NCI-H2081 treated with DMSO at 0.1 percent for 48 hours (cell line): Measurements from ENCODE around the gene LAMA2.

Experiments used
- DNase-seq: peaks from one replicate; lab custom pipeline; 2025; lab: John Stamatoyannopoulos, UW

Gene LAMA2

DNA sequence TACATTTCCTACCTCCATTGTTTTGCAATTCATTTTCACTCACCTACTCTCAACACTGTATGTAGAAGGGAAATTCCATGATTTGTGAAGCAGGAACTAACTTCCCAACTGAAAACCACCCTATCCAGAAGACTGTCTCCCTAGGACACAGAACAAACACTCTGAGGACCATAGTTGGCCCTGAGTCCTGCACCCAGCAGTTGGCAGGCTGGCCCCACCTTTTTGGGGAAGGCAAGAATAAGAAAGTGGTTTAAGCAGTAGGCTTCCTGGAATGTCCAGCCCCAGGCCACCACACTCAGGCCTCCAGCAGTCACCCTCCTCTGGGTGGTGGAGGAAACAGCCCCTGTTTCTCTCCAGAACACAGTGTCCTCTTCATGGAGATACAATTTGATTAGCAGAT is 568.2 kb downstream of the LAMA2 start:
- no peak for DNase-seq

DNA sequence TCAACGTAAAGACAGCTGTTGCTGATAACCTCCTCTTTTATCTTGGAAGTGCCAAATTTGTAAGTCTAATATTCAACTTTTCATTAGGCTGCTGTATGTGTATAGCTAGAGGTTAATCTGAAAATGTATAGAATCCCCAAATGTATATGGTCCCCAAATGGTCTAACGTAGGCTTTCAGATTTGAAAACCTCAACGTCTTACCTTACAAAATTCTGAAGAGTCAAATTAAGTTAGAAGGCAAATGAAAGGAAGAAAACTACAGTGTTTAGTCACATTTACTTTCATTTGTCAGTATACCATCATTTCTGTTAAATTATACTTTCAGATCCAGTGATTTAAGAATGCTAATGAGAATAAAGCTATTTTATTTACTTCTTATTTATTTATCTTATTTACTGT is 570.1 kb downstream of the LAMA2 start:
- DNase-seq = no peak

DNA sequence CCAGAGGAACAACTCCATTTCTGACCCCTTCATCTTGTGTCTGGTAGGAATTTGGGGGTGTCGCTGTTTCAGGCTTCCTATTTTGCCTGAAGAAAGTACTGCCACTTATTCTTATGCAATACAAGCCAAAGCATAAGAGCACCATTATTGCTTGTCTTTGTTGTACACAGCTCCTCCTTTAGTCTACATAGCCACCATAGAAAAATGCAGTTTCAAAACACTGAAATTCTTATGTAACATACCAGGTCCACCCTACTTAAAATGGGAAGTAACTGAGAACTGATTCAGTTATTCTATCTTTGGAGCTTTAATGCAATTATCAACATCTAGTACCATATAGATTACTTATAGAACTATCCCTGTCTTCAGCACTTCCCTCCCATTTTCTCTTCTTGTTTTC is 571.5 kb downstream of the LAMA2 start:
- no peak for DNase-seq

DNA sequence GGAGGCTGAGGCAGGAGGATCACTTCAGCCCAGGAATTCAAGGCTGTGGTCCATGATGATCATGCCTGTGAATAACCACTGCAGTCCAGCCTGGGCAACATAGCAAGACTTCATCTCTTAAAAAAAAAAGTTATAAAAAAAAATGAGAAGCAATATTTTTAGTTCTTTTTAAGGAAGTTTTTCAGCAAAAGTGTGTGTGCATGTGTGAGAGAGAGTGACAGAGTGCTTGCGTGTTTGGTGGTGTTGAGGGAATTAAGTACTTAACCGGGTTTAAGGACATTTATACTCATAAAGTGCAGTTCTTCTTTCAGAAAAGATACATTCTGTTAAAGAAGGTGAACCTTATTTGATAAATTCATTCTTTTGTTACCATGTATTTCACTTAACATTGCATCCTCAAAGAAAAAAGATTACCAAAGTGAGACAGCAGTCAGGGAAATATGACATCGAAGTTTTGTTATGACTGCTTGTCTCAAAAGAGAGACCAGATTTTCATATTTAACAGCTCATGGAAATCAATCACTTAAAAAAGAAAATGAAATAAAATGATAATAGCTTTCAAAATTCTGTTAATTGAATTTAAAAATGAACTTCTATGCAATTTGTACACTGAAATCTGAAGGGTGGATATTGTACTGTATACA is 572.3 kb downstream of the LAMA2 start:
- no peak for DNase-seq

DNA sequence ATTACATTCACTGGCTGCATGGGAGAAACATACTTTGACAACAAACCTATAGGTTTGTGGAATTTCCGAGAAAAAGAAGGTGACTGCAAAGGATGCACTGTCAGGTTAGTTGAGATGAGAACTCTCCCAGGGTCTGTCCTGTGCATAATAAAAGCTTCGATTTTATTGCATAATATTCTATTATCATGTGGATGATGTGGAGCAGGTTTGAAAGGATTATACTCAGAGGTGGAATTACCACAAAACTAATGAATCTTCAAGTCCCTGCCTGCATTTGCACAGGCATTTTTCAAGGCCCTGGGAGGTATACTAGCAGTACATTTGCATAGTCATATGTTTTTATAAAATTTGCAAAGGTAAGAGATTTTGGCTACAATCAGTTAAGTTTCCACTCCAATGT is 577.3 kb downstream of the LAMA2 start:
- DNase-seq = no peak

DNA sequence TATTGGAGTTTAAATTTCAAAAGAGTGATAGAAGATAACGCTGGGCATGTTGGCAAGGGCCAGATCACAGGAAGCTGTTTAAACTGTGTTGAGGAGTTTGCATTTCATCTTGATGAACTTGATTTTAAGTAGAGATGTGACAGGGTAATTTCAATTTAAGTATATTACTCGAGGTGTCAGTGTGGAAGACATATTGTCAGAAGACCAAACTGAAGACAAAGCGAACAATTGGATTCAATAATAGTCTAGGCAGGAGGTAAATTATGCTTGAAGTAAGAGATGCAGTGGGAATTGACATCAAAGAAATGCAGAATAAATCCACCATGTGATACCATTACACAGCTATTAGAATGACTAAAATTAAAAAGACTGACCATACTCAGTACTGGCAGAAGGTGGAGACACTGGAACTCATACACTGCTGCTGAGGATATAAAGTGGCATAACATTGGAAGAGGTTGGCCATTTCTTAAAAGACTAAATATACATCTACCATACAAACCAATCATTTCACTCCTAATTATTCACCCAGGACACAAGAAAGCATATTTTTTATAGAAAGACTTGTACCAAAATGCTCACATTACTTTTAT is 586.2 kb downstream of the LAMA2 start:
- DNase-seq = no peak

DNA sequence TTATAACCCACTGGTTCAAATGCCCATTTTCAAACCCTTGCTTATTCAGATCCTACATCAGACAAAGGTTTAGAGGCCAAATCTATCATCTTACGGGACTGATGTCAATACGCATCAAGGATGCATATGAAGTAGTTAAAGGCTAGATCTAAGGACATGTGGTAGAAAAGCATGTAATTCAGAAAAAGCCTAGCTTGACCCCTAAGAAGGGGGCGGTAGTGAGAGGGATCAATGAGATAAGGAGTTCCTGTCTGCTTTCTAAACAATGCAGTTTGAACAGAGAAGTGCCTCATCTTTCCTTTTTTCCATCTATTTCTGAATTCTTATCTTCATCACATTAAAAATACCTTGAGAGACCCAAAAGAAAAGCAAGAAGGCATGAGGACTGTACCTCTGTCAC is 589.3 kb downstream of the LAMA2 start:
- DNase-seq = no peak

DNA sequence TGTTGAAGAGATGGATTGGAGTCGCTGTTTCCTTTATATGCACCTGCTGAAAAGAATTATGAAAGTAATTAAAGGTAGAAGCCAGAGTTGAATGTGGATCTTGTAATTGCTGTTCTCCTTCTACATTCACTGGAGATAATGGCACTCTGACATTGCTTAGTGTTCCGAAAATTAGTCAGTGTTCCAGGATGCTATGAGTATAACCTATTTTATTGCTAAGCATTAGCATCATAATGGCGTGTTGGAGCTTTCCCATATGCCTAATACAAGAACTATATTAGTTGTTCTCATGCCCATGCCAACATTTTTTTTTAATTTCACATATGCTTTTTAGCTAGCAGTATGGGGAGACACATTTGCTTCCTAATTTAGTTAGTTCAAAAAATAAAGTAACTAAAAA is 590.6 kb downstream of the LAMA2 start:
- DNase-seq = no peak

DNA sequence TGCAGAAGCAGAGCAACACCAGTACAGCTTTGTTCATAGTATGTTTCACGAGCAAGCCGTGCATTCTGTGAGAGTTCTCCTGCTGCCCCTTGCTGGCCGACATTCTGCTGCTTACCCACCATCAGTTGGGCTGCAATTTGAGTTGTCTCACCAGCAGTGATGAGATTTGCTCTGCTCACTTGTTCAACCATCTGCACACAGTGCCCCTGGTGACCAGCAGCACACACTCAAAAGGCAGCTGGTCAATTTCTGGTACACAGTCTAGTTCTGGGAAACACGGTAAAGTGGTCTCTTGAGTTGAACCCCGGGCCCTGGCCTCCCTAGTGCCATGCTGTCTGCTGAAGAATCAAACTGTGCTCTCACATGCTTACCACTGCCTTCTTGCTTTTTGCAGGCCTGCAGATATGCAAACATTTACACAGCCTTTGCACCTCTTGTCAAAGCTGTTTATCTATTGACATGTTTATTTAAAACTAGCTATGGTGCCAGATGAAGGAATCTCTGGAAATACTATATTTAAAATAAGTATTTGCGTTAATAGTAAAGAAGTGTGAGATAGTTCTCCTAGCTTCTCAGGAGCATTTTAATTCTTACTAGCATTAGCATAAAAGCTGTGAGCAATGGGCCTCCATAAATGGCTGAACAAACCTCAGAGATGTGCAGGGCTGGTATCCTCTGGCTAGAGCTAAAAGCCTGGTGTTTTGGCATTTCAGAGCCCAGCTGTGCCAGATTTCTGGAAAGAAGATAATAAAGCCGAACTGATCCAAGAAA is 592.7 kb downstream of the LAMA2 start:
- DNase-seq = no peak

DNA sequence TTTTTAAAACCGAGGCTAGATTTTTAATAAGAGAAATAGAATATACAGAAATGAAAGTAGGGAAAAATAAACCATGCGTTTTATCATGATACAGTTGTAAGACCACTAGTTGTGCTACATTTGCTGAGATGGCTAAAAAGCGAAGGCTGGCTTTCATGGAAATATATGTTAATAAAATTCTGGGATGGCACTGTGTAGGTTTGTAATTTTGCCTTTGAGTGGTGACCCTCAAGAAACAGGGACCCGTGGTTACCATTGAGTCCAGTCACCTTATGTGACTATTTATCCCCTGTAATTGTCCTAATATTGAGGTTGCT is 593.3 kb downstream of the LAMA2 start:
- DNase-seq = no peak

DNA sequence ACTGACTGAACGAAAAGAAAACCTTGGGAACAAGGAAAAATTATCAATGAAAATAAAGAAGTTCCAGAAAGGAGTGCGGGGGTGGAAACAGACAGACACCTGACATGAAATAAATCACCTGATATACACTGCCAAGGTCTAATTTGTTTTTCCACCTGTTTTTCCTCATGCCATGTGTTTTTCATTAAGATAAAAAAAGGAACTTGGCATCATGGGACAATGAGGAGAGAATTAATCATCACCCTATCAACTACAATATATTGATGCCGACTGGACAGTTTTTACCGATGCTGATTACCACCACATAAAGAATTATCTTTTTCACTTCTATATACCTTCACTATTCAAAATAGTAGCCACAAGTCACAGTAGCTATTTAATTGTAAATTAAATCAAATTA is 593.9 kb downstream of the LAMA2 start:
- DNase-seq = no peak

DNA sequence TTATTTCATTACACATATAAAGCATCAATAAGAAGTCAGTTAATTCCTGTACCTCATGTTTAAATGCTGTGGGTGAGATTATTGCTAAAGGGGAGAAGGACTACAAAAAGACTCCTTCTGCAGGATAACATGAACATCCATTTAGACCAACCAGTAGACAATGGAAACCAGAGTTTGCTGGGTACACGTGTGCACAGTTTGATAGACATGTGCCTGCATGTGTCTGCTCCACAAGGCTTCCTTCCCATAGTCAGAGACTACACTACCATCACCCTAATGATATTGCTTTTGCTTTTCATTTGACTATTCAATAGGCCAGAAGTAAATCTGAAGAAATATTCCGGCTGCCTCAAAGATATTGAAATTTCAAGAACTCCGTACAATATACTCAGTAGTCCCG is 595.4 kb downstream of the LAMA2 start:
- no peak for DNase-seq

DNA sequence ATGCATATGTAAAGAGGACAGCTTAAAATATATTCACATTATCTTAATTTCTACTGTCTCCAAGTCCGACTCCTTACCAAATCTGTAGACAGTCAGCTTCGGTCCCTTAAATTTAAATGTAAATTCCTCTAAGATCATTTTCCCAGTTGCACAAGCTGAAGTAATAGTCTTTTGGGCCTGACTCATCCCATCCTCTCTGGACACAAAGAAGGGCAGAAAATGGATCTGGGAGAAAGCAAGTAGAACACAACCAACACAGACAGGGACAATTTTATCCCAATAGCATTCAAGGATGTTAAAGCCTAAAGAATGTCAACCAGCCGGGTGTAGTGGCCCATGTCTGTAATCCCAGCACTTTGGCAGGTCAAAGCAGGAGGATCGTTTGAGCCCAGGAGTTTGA is 598.8 kb downstream of the LAMA2 start:
- DNase-seq = no peak

DNA sequence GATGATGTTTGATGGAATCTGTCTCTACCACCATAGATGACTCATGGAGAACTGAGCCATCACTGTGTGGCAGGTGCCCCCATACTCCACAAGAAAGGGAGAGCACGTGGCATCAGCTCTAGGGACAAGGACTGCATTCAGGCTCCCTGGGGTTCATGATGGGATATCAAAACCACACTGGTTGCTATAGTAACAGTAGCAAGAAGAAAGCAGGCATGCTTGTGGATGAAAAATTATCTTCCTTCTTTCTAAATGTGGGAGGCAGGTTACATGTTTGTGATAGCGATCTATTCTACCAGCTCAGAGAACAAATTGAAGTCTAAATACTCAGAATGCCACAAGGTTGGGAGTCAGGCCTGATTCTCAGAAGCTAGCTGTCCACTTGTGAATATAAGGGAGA is 602.8 kb downstream of the LAMA2 start:
- DNase-seq = no peak

DNA sequence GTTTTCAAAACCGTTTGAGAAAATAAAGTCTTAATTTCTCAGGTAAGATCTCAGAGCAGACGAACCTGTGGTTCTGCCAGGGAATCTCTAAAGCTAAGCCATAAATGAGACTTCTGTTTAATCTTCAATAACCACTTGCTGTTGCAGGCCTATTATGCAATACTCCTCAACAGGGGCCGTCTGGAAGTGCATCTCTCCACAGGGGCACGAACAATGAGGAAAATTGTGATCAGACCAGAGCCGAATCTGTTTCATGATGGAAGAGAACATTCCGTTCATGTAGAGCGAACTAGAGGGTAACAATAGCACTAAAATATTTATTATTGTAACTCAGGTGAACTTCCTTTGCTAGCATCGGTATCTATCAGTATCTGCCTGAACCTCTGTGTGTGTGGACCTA is 603.4 kb downstream of the LAMA2 start:
- no peak for DNase-seq

DNA sequence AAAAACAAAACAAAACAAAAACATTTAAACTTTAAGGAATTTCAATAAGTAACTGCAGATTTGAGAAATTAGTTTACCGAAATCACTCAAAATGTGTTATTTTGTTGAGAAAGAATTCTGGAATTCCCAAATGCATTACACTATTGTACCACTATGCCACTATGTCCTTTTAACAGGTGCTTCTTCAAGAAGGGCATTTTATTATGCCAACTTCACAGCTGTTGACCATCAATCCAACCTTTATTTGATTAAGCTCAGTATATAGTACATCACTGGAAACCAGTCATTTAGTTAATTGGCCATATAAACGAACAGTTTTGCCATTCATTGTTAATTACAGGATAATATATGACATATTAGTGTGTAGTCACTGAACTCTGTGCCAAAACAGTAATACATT is 605.4 kb downstream of the LAMA2 start:
- DNase-seq = peak; percentile 70

DNA sequence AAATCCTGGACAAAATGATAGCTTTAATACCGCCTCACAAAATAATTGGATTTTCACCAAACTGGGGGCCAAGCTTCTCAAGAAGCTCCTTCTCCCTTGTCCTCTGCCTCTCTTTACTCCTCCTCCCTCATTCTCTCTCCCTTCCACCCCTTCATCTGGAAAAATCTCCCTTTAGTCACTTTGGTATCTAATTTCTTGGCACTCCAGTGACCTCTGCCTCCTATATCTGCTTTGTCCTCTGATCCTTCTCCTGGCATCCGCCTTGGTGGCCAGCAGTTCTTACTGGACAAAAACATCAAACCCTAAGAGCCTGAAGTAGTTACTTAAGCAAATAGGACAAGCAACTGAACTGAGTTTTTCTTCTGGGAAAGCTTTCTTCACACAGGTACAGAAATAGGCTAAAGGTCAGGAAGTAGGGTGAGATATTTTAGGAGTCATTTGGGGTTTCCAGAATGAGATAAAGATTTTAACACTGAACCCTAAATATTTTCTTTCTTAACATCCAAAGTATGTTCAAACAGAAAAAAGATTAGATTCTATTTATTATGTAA is 606.4 kb downstream of the LAMA2 start:
- DNase-seq = no peak

DNA sequence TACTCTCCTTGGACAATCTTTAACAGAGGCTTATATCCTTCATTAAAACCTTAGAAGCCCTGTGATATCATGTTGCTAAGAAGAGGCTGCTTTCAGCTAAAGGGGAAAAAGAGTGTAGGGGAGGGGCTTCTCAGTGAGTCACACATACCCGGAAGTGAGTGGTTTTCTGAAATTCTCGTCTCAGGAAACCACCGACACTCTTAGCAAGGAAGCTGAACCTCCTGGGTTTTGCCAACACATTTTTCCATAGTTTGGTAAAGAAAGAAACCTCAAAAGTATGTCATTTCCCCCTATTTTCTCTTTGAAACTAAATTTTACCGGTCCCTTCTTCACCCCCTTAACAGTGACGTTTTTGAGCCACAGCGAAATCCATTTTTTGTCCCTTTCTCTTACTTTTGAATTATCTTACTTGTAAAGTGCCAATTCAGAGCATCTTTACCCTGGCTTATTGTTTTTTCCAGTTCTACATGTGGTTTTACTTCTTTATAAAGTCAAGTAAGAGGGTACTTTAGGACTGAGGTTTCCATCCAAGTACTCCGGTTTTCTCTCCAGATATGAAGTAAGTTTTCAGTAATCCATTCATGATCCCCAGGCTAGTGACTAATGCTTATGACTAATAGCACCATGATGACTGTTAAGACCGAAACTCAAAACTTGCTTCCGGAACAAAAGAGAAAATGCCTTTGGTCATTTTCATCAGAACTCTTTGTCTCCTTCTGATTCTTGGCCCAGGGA is 607.8 kb downstream of the LAMA2 start:
- no peak for DNase-seq

DNA sequence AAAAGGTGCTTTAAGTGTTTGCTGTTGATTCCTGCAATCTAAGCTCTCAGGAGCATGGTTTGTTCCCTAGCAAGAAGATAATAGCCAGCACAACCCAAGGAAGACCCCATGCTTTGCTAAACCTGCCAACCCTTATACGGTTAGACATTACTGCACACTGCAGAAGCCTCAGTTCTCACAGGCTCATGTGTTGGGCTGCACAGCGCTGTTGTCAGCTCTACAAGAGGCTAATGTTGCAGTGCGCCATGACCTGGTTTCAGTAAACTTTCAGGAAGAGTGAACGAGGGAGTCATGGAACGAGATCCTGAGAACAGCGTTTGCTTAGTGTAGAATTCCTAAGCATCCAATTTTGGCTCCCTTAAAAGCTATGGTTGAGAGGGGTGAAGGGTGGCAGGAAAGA is 608.5 kb downstream of the LAMA2 start:
- no peak for DNase-seq

DNA sequence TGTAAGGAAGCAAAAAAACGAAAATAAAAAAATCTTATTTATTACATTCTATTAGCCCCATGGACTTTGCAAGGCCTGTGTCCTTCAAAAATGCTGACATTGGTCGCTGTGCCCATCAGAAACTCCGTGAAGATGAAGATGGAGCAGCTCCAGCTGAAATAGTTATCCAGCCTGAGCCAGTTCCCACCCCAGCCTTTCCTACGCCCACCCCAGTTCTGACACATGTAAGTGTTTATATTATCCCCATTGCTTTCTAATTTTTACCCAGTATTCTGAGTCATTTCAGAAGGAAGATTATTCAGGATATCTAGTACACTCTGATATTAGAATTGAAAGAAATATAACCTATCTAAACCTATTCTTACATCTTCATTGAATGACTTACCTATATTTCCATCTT is 609.3 kb downstream of the LAMA2 start:
- DNase-seq = no peak

DNA sequence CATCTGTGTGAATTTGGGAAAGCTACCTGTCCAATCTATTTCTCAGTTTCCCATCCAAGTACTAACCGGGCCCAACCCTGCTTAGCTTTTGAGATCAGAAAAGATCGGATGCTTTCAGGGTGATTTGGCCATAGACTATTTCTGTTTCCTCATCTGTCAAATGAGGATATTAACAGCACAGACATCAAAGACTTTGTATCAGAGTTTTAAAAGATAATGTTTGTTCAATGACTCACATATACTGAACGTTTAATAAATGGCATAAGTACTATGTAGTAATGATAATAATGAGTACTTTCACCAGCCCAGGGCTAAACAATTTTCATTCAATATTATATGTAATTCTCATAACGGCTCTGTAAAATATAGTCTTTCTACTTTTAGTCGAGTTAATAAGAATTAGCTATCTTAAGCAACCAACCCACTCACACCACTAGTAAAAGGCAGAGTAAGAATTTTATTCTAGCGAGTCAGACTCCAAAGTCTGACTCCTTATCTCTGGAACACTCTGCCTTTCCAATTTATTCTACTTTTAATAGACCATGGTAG is 610.5 kb downstream of the LAMA2 start:
- DNase-seq = no peak

DNA sequence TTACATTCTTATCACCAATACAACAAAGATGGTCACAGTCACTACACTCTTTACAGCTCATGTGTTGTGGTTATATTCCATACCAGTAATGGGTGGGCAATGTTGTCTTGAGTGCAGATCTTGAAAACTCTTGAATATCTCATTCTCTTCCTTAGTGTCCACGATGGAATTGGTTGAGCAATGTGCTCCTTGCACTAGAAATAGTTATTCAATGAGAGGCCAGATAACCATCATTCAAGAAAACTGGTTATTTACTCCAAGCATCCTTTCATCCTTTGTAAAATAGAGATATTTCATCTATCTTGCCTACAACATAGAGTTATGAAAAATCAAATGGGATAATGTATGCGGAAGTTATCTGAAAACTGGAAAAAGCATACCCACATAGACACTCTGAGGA is 611.2 kb downstream of the LAMA2 start:
- DNase-seq = no peak

DNA sequence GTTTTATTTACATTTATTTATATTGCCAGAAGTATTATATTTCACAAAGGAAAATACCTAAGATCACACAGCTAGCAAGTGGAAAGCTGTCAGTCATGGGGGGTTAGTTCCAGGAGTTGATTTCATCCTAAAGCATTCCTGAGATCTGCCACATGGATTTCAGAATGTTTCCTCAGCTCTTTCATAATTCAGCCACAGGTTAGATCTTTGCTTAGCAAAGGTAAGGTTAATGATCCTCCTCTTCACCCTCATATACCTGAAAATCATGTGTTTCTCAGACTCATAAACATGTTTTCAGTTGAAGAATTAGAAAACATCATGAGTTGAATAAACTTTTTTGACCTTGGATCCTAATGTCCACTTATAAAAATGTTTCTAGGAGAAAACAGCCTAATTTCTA is 611.6 kb downstream of the LAMA2 start:
- DNase-seq = no peak
